Right lobe of liver (tissue), 4 donors: ENCODE results near the gene DUSP18.

ENCODE experiments used
- CTCF ChIP-seq, 4 donors: fragments of 200-600 bp in 3 of 4; fragments of 450-650 bp in 1 of 4; IDR thresholded peaks; one replicate each; pipeline versions ENCODE4 v1.5.1 to v1.8.0; 2016 to 2022; ENCODE audit warnings: antibody characterized with exemption in 4 of 4, mild to moderate bottlenecking in 2 of 4
- POLR2A ChIP-seq: fragments of 450-650 bp; IDR thresholded peaks from one replicate; pipeline ENCODE4 v1.6.1; 2017; ENCODE audit warnings: antibody characterized with exemption, mild to moderate bottlenecking
- donor health status: DM: no; HTN: no; CAD: no.
- donor health status: DM: no; HTN: no; CAD: no.
- donor health status: DM: no; HTN: yes; CAD: no.

GRCh38 chr22:30668386-30668710 is 673 bp upstream of the DUSP18 start:
- no peak for TF ChIP-seq CTCF (IDR thresholded peaks at IDR 0.05)
- TF ChIP-seq POLR2A: no peak
